NOMO-1 treated with DMSO at 0.1 percent for 48 hours (cell line): ENCODE results near the gene TXNRD1.
"Not testable (repeated sequence)": the region's sequence is repeated elsewhere in the genome, so short reads cannot be mapped to it uniquely, and the experiment has no call there.

ENCODE experiments used
- DNase-seq: peaks from one replicate; lab custom pipeline; 2025; ENCODE audit not compliant: unreplicated experiment; lab: John Stamatoyannopoulos, UW

TXNRD1 gene

GRCh38 chr12:104234926-104235499 is 19.4 kb downstream of the TXNRD1 start:
- no peak for DNase-seq

- DNase-seq, result no peak
These were observed 22.4 kb downstream of the TXNRD1 start for GRCh38 chr12:104237930-104238329.

GRCh38 chr12:104242546-104243206 is 27.1 kb downstream of the TXNRD1 start:
- no peak for DNase-seq

GRCh38 chr12:104243551-104243950 is 28.0 kb downstream of the TXNRD1 start:
- DNase-seq, result no peak

- no peak for DNase-seq
These were observed 28.4 kb downstream of the TXNRD1 start for GRCh38 chr12:104243971-104244370.

- DNase-seq, result no peak
These were observed 32.1 kb downstream of the TXNRD1 start for GRCh38 chr12:104247698-104248097.

GRCh38 chr12:104248444-104248843 is 32.9 kb downstream of the TXNRD1 start:
- no peak for DNase-seq

GRCh38 chr12:104249017-104249416 is 33.4 kb downstream of the TXNRD1 start:
- no peak for DNase-seq

GRCh38 chr12:104249898-104250297 is 34.3 kb downstream of the TXNRD1 start:
- no peak for DNase-seq

- no peak for DNase-seq
These were observed 35.0 kb downstream of the TXNRD1 start for GRCh38 chr12:104250366-104251125.

GRCh38 chr12:104257913-104258472 is 42.4 kb downstream of the TXNRD1 start:
- DNase-seq, result no peak

- no peak for DNase-seq
These were observed 43.0 kb downstream of the TXNRD1 start for GRCh38 chr12:104258476-104259067.

- no peak for DNase-seq
These were observed 47.4 kb downstream of the TXNRD1 start for GRCh38 chr12:104263026-104263425.

- DNase-seq, result peak; percentile 91
These were observed 48.2 kb downstream of the TXNRD1 start for GRCh38 chr12:104263580-104264358.

GRCh38 chr12:104265436-104265835 is 49.9 kb downstream of the TXNRD1 start:
- not testable (repeated sequence) for DNase-seq

- no peak for DNase-seq
These were observed 57.4 kb downstream of the TXNRD1 start for GRCh38 chr12:104272938-104273337.

GRCh38 chr12:104273503-104273902 is 57.9 kb downstream of the TXNRD1 start:
- DNase-seq, result no peak

GRCh38 chr12:104274811-104275210 is 59.2 kb downstream of the TXNRD1 start:
- no peak for DNase-seq

- DNase-seq, result no peak
These were observed 60.1 kb downstream of the TXNRD1 start for GRCh38 chr12:104275689-104276088.

- DNase-seq, result peak; percentile 63
These were observed 60.9 kb downstream of the TXNRD1 start for GRCh38 chr12:104276273-104277131.
